K562 (cell line): ENCODE measurements around the gene SHISA5. TPM values are rescaled to one million over a fixed set of nuclear protein-coding genes. Genes with fewer than 3 reads are reported as not detected.

Source experiments
- ATAC-seq: fragments of 200-7000 bp; cut with Tn5 transposase; 3 replicates; pipeline ENCODE4 v1.9.1; 2020; ENCODE audit warnings: moderate library complexity
- BruUV-seq: library from RNA; stranded (reverse); fragments of 400-500 nt; replicated peaks from 2 replicates; lab custom pipeline; 2021; lab: Mats Ljungman, UMichigan
- CTCF ChIA-PET: fragments of 300-600 bp; formaldehyde crosslinking; extraction: SDS; loops from one replicate; lab custom pipeline; 2021; ENCODE audit warnings: low intra/inter-chr PET ratio; lab: Yijun Ruan, JAX
- POLR2A ChIA-PET: fragments of 300-600, 350-650 bp; sonication (Branson Sonifier 250); formaldehyde crosslinking; extraction: SDS; loops from one replicate; lab custom pipeline; 2021; ENCODE audit warnings: antibody characterized with exemption, inconsistent platforms; lab: Yijun Ruan, JAX
- DNase-seq, 4 experiments: peaks; one replicate each; pipeline versions ENCODE4 v3.0.0 to v3.0.0-alpha.2; 2011 to 2018; ENCODE audit warnings: low spot score in 3 of 4, mixed read lengths in 3 of 4; ENCODE audit errors: extremely low read depth in 1 of 4
- FAIRE-seq: peaks from 2 replicates; lab custom pipeline; 2011; peaks lifted over from hg19 to GRCh38; lab: Jason Lieb, UNC
- H2AFZ ChIP-seq: 2 replicates; pipeline ENCODE4 v1.6.0; 2011; ENCODE audit warnings: low read depth, low read length, control low read depth, inconsistent platforms
- H3K27ac ChIP-seq: fragments of 200-600 bp; 3 replicates; pipeline ENCODE4 v1.8.0; 2011; ENCODE audit warnings: low read depth, mild to moderate bottlenecking, control low read depth, inconsistent platforms, low read length, moderate library complexity, mixed read lengths; ENCODE audit errors: extremely low read depth
- H3K27me3 ChIP-seq, 2 experiments: fragments of 300-600 bp in 1 of 2; 2 replicates in 1 of 2; 3 replicates in 1 of 2; pipeline versions ENCODE4 v1.6.0 to v1.8.0; 2011; ENCODE audit warnings: inconsistent platforms in 2 of 2, low read length in 2 of 2, mild to moderate bottlenecking in 1 of 2, mixed read lengths in 1 of 2, moderate library complexity in 1 of 2; ENCODE audit not compliant: control insufficient read depth in 2 of 2, insufficient read depth in 2 of 2
- H3K36me3 ChIP-seq: fragments of 300-600 bp; 3 replicates; pipeline ENCODE4 v1.8.0; 2011; ENCODE audit warnings: mild to moderate bottlenecking, low read length, inconsistent platforms; ENCODE audit not compliant: control insufficient read depth, insufficient read depth
- H3K4me1 ChIP-seq, 2 experiments: fragments of 200-600 bp in 1 of 2; replicated peaks in 1 of 2; 2 replicates in 1 of 2; 3 replicates in 1 of 2; pipeline versions ENCODE4 v1.5.1 to v1.8.0; 2011; ENCODE audit warnings: inconsistent platforms in 2 of 2, low read length in 2 of 2, mild to moderate bottlenecking in 1 of 2, mixed read lengths in 1 of 2, moderate library complexity in 1 of 2; ENCODE audit not compliant: control insufficient read depth in 2 of 2, insufficient read depth in 2 of 2
- H3K4me2 ChIP-seq: 2 replicates; pipeline ENCODE4 v1.6.1; 2011; ENCODE audit warnings: low read length, control low read depth, inconsistent platforms, mixed read lengths; ENCODE audit not compliant: insufficient read depth
- H3K4me3 ChIP-seq: fragments of 200-600 bp; sonication (generic), shearing (Covaris generic); 2 replicates; pipeline ENCODE4 v1.5.1; 2016; ENCODE audit warnings: control low read depth, inconsistent platforms
- H3K79me2 ChIP-seq: fragments of 200-600 bp; 3 replicates; pipeline ENCODE4 v1.8.0; 2011; ENCODE audit warnings: low read length, inconsistent platforms; ENCODE audit not compliant: control insufficient read depth, insufficient read depth
- H3K9ac ChIP-seq, 2 experiments: 2 replicates each; pipeline versions ENCODE4 v1.6.0 to v1.6.1; 2011; ENCODE audit warnings: low read depth in 2 of 2, low read length in 2 of 2, control low read depth in 1 of 2, inconsistent platforms in 1 of 2, mild to moderate bottlenecking in 1 of 2, mixed read lengths in 1 of 2; ENCODE audit not compliant: insufficient read depth in 1 of 2
- H3K9me1 ChIP-seq: one replicate; pipeline ENCODE4 v1.6.0; 2011; ENCODE audit warnings: inconsistent platforms, mild to moderate bottlenecking, low read length, moderate library complexity; ENCODE audit not compliant: control insufficient read depth, insufficient read depth
- H3K9me3 ChIP-seq: replicated peaks from 2 replicates; pipeline ENCODE4 v1.5.1; 2011; ENCODE audit warnings: low read depth, low read length, inconsistent platforms; ENCODE audit not compliant: control insufficient read depth, insufficient read depth
- H4K20me1 ChIP-seq: replicated peaks from 2 replicates; pipeline ENCODE4 v1.6.1; 2011; ENCODE audit warnings: low read length, inconsistent platforms, mixed read lengths; ENCODE audit not compliant: control insufficient read depth, insufficient read depth
- CBFB ChIP-seq: sonication (generic); formaldehyde crosslinking; IDR thresholded peaks from 2 replicates; pipeline ENCODE4 v1.4.0; 2020; ENCODE audit warnings: mild to moderate bottlenecking, missing genetic modification reagents
- DACH1 ChIP-seq: fragments of 450-650 bp; IDR thresholded peaks from 2 replicates; pipeline ENCODE4 v1.6.1; 2018; ENCODE audit not compliant: partially characterized antibody
- KDM2B ChIP-seq: fragments of 250-450 bp; sonication (Bioruptor Pico); IDR thresholded peaks from 2 replicates; pipeline ENCODE4 v1.8.0; 2021; ENCODE audit warnings: mild to moderate bottlenecking, moderate library complexity
- MBD1 ChIP-seq: fragments of 250-450 bp; sonication (Bioruptor Pico); IDR thresholded peaks from 2 replicates; pipeline ENCODE4 v1.8.0; 2022; ENCODE audit warnings: inconsistent platforms
- PHF20 ChIP-seq: fragments of 450-650 bp; IDR thresholded peaks from 2 replicates; pipeline ENCODE4 v1.6.1; 2018; ENCODE audit not compliant: partially characterized antibody
- PREB ChIP-seq: sonication (generic); formaldehyde crosslinking; IDR thresholded peaks from 2 replicates; pipeline ENCODE4 v1.8.1; 2023; ENCODE audit warnings: mild to moderate bottlenecking, missing genetic modification reagents
- RBM22 ChIP-seq: fragments of 200-400 bp; formaldehyde crosslinking; IDR thresholded peaks from 2 replicates; pipeline ENCODE4 v1.6.1; 2018; ENCODE audit warnings: low read length, low read depth; ENCODE audit not compliant: poor library complexity, severe bottlenecking
- THAP12 ChIP-seq: fragments of 250-450 bp; sonication (Bioruptor Pico); IDR thresholded peaks from 2 replicates; pipeline ENCODE4 v1.9.0; 2021; ENCODE audit warnings: mild to moderate bottlenecking, inconsistent platforms
- USF1 ChIP-seq: sonication (generic); formaldehyde crosslinking; IDR thresholded peaks from 2 replicates; pipeline ENCODE4 v1.9.0; 2022; ENCODE audit warnings: mild to moderate bottlenecking, missing genetic modification reagents
- ZFP1 ChIP-seq: fragments of 450-650 bp; formaldehyde crosslinking; IDR thresholded peaks from 2 replicates; pipeline ENCODE4 v1.4.0; 2020; ENCODE audit warnings: mild to moderate bottlenecking, mixed read lengths
- WGBS: fragments of 100-300 bp; shearing (Covaris generic); methylation state at CpG from one replicate; pipeline ENCODE4 v1.1.6; 2016; ENCODE audit warnings: low coverage, mixed read lengths; ENCODE audit not compliant: insufficient coverage; ENCODE audit errors: missing lambda C conversion rate; 5-methylcytosine and 5-hydroxymethylcytosine counted together
- in situ Hi-C: fragments of 300-500 bp; cut with MboI; formaldehyde crosslinking; loops from 4 replicates; pipeline ENCODE4 v1.15.0; 2018; ENCODE audit warnings: inconsistent platforms, mixed read lengths
- intact Hi-C: fragments of 100-400 bp; cut with micrococcal nuclease; formaldehyde crosslinking; loops from 2 replicates; pipeline ENCODE4 v1.14.2; 2022
- polyA plus RNA-seq, 8 experiments: library from polyadenylated mRNA; depleted of rRNA in 4 of 8; stranded (reverse) in 5 of 8; unstranded in 3 of 8; fragments of >200 nt; fragmentation: Nextera tagmentation in 2 of 8; fragmentation: Illumina TruSeq in 1 of 8; extraction: Ambion mirVana in 2 of 8; extraction: Trizol in 1 of 8; gene quantifications; 2 replicates each; pipeline versions ENCODE4 v1.2.1 to v1.2.3, GENCODE V29; 2011 to 2014; ENCODE audit warnings: inconsistent platforms in 1 of 8, missing spikeins in 1 of 8
- total RNA-seq, 7 experiments: library from RNA; depleted of rRNA in 6 of 7; stranded (reverse); fragments of >200 nt in 6 of 7; fragmentation: Illumina TruSeq in 2 of 7; extraction: Trizol in 2 of 7; gene quantifications; 2 replicates each; pipeline versions ENCODE4 v1.2.1 to v1.2.3, GENCODE V29; 2011 to 2021; ENCODE audit warnings: low replicate concordance in 1 of 7

The SHISA5 gene
- total and polyA plus RNA-seq, 9 of the 15 experiments (the other 6 are each of a cell fraction or from before 2014, with no cell fraction given): 8.4 to 85.8 (median 56.1) TPM

GRCh38 chr3:48426401-48426909 is 77.5 kb downstream of the SHISA5 start:
- Histone ChIP-seq H2AFZ (no peak overlapping the region), H3K4me3 (no peak overlapping the region), H3K27ac (no peak overlapping the region), H3K4me2 (no peak overlapping the region), H4K20me1 (no peaks in the 10 kb centered on the region), H3K9me3 (no peaks in the 10 kb centered on the region), H3K79me2 (no peaks in the 10 kb centered on the region; the same call in 2 of the 3 replicates), H3K9me1 (no peaks in the 10 kb centered on the region), H3K4me1 (peaks cover 3 to 47% of the 10 kb centered on the region in 2 experiments; a peak in 4 of 5 replicates), H3K9ac (peak overlapping the region in 1 of 2 experiments; percentile 68; a peak in 2 of 4 replicates), H3K27me3 (no peaks in the 10 kb centered on the region), H3K36me3 (no peaks in the 10 kb centered on the region)
- WGBS: 54% methylated on average over 8 of the region's 11 CpGs
- in situ Hi-C loops: no loop called here
- CTCF ChIA-PET: no interaction called here
- ATAC-seq: no peak
- BruUV-seq: no TSS peak
- no peak for DNase-seq
- no peak for FAIRE-seq
- TF ChIP-seq ZFP1 (CRISPR knock-in tag) (no peak), USF1 (no peak), KDM2B (CRISPR knock-in tag) (no peak), RBM22 (no peak), PHF20 (no peak), DACH1 (no peak), CBFB (CRISPR knock-in tag) (no peak), PREB (CRISPR knock-in tag) (no peak), MBD1 (CRISPR knock-in tag) (no peak), THAP12 (no peak)
- POLR2A ChIA-PET: interaction anchor here (0.6 kb wide), 2 partner anchors 21 to 34 kb away, joined by 3 to 4 read pairs; no protein-coding TSS in a partner anchor
- intact Hi-C loops: no loop called here
